GM21447 (cell line): Measurements from ENCODE around the gene GFM2.
"Not testable (repeated sequence)": the region's sequence is repeated elsewhere in the genome, so short reads cannot be mapped to it uniquely, and the experiment has no call there.

ENCODE experiments used
- ATAC-seq: cut with Tn5 transposase; IDR thresholded peaks from one replicate; pipeline ENCODE4 v1.9.1; 2021; ENCODE audit not compliant: unreplicated experiment

GFM2 gene

DNA sequence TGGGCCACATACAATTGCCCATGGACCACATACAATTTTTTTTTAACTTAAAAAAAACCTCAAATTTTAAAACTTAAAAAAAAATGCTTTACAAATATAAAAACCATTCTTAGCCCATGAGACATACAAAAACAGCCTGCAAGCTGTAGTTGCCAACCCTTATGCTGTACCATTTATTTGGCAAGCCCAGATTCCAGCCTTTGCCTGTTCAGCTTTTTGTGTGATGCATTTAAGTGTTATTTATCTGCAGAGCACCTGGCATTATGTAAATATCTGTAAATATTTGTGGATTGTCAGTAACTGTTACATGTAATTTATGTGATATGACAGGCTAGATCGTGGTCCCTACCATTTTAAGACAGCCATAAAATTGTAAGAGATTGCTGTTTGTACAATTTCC lies 49.3 kb downstream of the GFM2 start:
- no peak for ATAC-seq

DNA sequence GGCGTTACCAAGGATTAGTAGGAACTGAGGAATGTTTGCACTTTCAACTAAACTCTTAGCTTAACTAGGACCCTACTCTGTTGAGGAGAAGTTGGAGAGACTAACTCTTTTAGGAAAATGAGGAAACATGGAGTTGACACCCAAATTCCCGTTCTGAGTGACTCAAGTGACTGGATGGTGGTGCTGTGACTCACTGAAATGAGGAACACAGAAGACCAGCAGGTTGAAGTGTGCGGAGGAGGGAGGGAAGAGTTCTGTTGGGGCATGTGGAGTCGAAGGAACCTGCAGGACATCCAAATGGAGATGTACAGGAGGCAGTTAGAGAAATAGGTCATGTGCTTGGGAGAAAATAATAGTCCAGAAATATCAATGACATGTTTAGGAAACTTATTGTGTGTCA lies 73.7 kb downstream of the GFM2 start:
- ATAC-seq: no peak

DNA sequence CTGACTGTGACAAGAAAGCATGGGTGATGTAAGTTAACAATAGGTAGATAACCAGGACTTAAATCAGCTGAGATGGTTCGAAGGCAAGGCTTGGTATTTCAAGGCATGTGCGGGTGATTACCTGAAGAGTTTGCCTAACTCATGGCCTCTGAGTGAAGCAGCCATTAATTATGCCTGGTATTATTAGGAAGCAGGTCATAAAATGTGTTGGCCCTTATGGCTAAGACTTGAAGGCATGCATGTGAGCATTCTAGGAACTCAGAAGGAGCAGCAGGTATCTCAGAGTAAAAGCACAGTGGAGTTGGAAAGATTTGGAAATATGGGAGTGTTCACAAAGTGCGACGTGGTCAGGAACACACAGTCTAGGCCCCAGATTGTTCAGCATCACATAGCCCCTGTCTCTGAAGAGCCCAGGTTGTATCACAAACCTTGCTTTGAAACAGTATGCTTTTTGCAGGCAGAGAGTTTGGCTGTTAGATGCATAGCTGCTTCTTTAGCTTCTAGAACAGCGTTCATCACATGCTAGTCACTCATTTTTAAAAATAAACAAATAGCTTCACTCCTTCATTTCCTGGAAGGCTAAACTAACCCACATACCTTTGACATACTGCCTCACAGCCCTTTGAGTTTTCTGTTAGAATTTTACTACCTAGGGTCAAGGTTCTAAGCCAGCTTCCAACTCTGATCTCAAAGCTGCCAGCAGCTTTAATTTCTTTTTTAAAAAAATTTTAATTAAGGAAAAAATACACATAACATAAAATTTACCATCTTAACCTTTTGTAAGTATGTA lies 79.8 kb downstream of the GFM2 start:
- no peak for ATAC-seq

DNA sequence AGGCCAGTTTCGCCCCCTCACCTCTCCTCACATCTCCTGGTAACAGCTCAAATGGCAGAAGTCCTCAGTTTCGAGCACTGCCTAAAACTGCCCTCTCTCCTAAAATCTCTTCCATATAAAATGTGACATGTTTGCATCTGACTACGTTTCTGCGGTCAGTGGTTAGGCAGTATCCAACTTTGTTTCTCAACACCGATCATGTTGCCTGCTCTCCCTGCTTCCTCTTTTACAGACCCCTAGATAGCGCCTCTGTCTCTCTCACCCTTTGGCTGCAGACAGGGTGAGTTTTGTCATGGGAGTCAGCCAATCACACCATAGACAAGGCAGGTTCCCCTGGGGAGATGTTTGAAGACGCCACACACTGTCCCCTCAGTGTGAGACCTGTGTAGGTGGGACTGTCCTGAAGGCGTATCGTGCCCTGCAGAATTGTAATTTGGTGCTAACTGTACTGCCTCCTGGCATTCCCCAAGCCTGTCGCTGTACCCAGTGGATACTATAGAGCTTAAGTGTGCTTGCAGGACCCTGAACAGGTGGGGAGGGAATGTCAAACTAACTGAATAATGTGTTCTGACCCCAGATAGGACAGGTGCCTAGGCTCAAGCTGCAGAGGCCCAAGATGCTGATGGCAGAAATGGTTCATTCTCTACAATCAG lies 80.8 kb downstream of the GFM2 start:
- ATAC-seq: peak; percentile 60

DNA sequence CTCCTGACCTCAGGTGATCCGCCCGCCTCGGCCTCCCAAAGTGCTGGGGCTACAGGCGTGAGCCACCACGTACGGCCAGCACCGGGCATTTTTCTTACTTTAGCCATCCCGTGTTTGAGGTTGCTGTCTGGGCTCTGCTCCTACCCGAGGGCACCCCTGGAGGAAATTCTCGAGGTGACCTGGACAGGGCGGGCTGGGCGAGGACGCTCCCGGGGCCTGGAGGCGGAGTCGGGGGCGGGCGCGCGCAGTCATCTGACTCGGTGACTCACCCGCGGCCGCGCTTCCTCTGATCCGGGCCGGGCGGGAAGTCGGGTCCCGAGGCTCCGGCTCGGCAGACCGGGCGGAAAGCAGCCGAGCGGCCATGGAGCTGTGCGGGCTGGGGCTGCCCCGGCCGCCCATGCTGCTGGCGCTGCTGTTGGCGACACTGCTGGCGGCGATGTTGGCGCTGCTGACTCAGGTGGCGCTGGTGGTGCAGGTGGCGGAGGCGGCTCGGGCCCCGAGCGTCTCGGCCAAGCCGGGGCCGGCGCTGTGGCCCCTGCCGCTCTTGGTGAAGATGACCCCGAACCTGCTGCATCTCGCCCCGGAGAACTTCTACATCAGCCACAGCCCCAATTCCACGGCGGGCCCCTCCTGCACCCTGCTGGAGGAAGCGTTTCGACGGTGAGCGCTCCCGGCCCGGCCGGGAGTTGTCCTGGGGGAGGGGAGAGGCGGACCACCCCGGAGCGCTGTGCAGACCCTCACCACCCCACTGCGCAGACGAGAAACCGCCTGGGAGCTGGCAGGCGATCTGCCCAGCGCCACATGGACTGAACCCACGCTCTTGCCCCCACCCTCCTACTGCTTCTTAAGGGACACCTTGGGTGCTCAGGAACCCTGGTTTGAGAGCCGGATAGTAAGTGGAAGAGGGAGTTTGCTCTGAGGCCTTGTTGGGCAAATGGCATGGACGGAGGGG lies 81.7 kb downstream of the GFM2 start, which contains the start of gene HEXB:
TSS of gene HEXB (plus strand) at position 334 of the 952 bp plus-strand sequence. CDS start at position 362, 28 bp downstream.
- peak; percentile 68 for ATAC-seq

DNA sequence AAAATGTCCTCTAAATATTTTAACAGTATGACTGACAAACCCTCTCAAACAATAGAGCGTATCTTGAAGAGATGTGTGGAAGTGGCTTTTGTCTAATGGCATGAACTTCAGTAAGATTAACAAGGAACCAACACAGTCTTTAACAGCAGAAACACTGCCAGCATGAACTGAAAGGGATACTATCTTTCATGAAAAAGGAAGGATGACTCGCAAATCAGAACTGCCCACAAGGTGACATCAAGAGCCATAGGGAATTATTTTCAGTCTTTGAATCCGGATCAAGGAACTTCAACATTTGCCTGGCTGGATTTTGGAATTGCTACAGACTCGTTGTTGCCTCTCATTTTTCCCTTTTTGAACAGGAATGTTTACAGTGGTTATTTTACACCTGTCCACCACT lies 87.0 kb downstream of the GFM2 start:
- no peak for ATAC-seq

DNA sequence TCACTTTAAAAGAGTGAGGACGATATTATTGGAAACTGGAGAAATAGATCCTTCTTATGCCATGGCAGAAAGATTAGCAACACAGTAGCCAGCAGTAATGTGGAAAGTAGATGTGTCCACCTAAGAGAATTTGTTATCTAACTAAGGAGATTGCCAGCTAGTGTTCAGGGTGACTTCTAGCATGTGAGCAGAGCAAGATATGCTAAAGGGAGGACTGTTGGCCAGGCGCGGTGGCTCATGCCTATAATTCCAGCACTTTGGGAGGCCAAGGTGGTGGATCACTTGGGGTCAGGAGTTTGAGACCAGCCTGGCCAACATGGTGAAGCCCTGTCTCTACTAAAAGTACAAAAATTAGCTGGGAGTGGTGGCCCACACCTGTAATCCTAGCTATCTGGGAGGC lies 87.6 kb downstream of the GFM2 start:
- not testable (repeated sequence) for ATAC-seq

DNA sequence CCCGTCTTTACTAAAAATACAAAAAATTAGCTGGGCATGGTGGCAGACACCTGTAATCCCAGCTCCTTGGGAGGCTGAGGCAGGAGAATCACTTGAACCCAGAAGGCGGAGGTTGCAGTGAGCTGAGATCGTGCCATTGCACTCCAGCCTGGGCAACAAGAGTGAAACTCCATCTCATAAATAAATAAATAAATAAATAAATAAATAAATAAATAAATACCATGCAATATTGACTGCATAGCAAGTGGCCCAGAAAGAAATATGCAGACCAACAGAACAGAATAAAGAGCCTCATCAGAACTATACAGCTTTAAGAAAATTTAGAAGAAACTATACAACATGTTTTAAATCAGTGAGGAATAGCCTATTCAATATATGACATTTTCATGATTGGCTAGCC lies 88.8 kb downstream of the GFM2 start:
- not testable (repeated sequence) for ATAC-seq

DNA sequence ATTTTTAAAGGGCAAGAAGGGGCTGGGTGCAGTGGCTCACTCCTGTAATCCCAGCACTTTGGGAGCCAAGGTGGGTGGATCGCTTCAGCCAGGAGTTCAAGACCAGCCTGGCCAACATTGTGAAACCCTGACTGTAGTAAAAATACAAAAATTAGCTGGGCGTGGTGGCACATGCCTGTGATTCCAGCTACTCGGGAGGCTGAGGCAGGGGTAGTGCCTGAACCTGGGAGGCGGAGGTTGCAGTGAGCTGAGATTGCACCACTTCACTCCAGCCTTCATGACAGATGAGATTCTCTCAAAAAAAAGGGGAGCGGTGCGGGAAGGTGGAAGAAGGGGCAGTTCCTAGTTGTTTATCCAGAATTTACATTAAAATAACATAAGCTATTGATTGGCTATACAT lies 90.5 kb downstream of the GFM2 start:
- not testable (repeated sequence) for ATAC-seq

DNA sequence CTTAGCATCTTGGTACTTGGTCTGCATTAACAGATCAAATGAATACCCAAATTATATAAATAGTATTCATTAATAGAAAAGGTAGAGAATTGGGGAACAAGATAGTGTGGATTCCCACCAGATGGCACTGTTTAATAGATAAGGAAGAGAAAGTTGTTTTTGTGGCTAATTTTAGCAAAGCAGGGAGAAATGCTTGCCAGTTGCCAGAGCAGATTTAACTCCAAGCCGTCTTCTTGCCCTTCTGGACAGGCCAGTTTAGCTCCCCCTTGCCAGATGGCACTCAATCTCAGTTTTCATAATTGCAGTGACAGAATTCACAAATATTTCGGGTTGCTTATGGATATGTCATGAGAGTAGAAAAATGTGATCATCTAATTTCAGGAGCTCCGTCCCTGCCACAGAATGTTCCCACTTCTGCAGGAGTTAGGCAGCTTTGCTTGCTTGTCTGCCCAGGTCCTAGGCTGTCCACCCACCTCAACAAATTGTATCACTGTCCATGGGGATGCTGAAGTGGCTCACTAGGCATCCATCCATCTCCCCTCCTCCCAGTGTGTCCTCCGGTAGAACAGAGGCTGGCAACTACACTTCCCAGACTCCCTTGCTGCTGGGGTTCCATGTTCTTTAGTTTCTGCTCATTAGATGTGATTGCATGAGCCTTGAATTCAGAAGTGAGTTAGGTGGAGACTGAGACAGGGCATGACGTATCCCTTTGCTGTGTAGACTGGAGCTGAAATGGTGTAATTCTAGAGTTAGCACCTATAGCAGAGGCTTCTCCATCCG lies 93.7 kb downstream of the GFM2 start:
- no peak for ATAC-seq

DNA sequence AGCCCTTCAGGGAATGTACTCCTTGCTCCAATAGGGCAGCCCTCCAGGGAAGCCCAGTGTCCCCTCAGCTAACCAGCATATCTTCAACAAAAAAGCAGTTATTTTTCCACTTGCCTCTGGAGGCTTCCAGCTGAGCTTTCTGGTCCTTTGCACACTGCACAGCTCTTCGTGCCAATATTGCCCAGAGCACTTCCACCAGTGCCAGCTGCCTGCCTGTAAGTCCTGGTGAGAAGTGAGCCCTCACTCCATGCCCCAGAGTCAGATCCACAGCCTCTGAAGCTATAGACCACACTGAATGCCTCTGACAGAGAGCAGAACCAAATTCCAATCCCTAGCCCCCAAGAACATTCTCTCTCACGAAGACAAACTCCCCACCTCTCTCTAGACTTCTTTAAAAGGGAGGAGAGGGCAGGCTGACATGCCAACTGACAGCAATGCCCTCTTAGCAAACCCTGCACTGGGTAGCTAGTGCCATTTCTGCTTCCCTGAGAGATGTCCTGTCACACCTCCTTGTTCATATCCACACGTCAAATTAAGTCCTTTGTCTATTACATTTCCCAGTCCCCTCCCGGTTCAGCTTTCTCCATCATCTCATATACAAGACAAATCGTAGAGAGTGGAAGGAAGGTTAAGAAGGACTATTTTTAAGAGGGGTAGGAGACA lies 94.6 kb downstream of the GFM2 start:
- ATAC-seq: no peak
